Activated T-cell treated with anti-CD3 and anti-CD28 coated beads, Interleukin-2, amount 50 U/mL, for 48 hours (primary cell): ENCODE measurements around the gene PLP1.
"Not testable (repeated sequence)": the region's sequence is repeated elsewhere in the genome, so short reads cannot be mapped to it uniquely, and the experiment has no call there.

Experiments
- DNase-seq, 2 experiments: peaks; one replicate each; pipeline ENCODE4 v3.0.0-alpha.2; 2020

PLP1 gene

DNA sequence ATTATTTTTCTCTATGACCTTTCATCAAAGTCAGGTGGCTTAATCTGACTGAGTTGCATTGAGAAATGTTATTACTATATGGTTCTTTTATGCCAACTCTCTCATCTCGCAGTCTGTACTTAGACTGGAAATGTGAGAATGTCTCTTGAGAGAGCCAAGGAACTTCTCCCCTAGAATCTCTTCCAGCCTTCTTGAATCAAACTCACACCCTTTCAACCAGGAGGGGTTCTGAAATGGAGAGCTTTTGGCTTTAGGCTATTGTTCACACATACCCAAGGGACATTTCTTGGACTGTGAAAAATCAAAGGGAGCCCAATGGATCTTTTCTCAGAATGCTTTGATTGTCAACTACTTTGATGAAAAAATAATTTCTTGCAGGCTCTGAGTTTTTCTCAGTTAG, 5.1 kb downstream of the PLP1 start:
- DNase-seq = no peak

DNA sequence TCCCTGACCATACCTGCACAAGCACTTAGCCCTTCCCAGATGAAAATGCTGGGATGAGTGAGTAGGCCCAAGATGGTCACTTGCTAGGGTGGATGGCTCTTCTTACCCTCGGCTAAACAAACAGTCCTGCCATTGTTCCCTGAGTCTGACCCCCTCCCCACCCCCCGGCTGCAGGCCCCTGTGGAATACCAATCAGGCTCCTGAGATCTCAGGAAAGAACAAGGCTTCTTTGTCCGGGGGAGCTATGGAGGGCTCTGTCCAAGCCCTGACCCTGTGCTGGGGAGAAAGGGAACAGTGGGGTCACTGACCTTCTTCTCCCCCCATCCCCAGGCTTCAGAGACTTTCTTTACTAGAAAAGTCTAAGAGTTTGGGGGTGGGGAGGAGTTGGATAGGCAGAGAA, 6.0 kb downstream of the PLP1 start:
- no peak for DNase-seq

- no peak for DNase-seq
Observed at GRCh38 chrX:103783196-103783595, 6.6 kb downstream of the PLP1 start.

GRCh38 chrX:103783971-103784370, 7.3 kb downstream of the PLP1 start:
- no peak for DNase-seq

DNA sequence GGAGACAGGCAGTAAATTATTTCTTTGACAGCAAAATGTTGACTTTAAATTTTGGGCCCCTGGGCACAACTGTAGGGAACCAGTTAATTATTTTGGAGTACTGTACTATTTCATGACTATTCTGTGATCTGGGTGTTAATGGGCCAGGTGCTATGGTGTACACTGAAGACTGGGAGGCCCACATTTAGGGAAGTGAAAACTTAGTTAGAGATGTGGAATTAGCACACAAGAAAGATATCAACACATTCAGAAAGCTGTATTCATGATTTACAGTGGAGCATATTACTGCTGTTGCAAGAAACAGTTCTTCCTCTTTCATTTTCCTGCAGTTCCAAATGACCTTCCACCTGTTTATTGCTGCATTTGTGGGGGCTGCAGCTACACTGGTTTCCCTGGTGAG, 12.4 kb downstream of the PLP1 start:
- DNase-seq = no peak

- DNase-seq = no peak
Observed at GRCh38 chrX:103791228-103791627, 14.6 kb downstream of the PLP1 start.

DNA sequence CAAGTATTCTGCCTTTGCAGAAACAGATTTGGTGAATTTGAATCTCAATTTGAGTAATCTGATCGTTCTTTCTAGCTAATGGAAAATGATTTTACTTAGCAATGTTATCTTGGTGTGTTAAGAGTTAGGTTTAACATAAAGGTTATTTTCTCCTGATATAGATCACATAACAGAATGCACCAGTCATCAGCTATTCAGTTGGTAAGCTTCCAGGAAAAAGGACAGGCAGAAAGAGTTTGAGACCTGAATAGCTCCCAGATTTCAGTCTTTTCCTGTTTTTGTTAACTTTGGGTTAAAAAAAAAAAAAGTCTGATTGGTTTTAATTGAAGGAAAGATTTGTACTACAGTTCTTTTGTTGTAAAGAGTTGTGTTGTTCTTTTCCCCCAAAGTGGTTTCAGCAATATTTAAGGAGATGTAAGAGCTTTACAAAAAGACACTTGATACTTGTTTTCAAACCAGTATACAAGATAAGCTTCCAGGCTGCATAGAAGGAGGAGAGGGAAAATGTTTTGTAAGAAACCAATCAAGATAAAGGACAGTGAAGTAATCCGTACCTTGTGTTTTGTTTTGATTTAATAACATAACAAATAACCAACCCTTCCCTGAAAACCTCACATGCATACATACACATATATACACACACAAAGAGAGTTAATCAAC, 15.3 kb downstream of the PLP1 start:
- no peak for DNase-seq

DNA sequence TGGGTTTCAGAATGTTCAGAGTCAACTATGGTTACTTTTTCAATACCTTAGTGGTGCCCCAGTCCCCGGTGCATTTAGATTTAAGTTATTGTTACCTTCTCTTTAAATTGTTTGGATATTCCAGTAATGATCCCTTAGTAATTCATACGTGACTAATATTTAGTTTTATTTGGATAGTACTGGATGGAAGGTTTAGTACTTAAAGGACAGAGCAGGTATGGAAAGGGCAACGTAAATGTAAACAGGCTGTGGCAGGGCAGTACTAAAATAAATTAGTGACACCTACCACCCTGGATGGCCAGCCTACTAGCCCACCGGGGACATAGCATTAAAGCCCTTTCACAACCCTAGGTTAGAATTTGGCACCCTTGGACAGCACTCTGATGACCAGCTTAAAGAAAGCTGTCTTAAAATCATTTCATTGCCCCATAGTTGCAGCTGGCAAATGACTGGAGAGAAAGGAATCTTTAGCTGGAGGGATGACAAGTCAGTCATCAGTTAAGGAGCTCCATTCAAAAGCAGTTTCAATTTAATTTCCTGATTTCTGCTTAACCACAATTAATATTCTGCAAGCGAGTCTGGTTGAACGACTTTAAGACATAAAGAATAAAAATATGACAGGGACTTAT, 16.4 kb downstream of the PLP1 start:
- no peak for DNase-seq

- no peak for DNase-seq
Observed at GRCh38 chrX:103793545-103793940, 16.9 kb downstream of the PLP1 start.

DNA sequence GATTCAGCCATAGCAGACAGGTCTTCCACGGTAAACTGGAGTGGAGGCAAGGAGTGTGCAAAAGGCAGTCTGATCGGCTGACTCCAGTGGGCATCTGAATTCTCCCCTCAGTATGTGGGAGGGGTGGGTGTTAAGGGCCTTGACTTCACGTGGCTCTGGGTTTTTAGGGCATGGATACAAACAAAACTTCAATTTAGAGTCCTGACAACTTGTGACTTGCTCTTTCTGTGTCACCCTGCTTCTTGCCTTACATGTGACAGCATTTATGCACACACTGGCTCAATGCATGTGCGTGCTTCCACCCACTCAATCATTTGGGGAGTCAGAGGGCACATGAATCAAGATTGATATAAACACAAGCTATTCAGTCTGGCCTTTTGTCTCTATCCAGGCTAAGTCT, 17.5 kb downstream of the PLP1 start:
- DNase-seq = no peak

DNA sequence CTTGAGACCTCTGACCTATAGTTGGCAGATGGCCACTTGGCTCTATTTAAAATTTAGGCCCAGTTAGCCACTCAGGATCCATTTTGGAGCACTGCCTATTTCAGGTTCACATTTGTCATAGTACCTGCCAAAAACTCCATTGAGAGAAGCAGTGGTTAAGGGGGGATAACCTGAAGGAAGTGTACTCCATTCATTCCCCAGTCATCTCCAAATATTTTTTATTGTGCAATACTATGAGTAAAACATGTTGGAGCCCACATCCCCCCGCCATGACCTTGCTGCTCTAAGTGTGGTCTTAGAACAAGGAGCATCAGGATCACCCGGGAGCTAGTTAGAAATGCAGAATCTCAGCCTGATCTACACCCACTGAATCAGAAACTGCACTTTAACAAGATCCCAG, 21.1 kb downstream of the PLP1 start:
- no peak for DNase-seq

GRCh38 chrX:103800318-103800717, 23.7 kb downstream of the PLP1 start:
- no peak for DNase-seq

- no peak for DNase-seq
Observed at GRCh38 chrX:103805860-103806259, 29.2 kb downstream of the PLP1 start.

DNA sequence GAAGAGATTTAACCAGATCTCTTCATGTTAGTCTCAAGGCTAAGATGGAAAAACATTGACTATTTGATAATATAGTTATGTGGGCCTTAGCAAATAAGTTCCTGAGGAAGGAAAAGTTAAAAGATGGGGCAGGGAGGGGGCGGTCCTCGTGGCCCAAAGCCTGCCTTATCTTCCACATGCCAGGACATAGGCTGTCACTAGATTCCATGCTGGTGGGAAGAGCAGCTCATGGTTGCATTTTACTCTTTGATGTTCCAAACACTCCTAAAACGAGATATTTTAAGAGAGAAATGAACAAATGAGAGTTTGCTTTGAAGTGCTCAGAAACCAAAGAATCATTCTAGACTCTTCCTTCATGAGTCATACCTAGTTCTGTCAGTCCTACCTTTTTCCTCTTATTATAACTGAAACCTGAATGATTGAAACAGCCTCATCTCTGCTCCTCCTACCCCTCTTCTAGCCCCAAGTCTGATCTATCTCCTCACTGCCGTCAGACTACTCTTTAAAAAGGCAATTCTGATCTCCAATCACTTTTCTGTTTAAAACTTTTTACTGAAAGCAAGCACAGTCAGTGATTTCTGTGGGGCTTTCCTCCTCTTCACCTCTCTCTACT, 30.3 kb downstream of the PLP1 start:
- no peak for DNase-seq

DNA sequence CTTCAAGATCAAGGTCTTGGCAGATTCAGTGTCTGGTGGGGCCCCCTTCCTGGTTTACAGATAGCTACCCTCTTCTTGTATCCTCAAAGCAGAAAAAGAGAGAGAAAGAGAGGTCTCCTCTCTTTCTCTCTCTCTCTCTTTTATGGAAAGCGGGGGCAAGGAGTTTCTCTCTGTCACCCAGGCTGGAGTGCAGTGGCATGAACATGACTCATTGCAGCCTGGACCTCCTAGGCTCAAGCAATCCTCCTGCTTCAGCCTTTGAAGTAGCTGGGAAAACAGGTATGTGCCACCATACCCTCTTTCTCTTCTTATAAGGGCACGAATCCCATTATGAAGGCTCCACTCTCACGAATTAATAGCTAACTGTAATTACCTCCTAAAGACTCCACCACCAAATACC, 35.2 kb downstream of the PLP1 start:
- DNase-seq = no peak

- not testable (repeated sequence) for DNase-seq
Observed at GRCh38 chrX:103817101-103817500, 40.5 kb downstream of the PLP1 start.

DNA sequence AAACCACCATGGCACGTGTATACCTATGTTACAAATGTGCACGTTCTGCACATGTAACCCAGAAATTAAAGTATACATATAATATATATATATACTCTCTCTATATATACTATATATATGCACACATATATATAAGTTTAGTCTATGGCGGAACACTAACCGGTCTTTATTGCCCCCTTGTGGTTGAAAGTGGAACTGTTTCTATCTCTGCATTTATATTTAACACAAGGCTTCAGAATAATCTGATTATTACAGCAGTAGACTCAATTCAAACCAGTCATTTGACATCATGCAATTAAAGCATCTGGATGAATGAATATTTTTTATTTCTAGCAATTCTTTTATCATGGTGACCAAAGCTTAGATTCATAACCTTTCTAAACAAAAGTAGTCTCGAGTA, 40.9 kb downstream of the PLP1 start:
- no peak for DNase-seq

DNA sequence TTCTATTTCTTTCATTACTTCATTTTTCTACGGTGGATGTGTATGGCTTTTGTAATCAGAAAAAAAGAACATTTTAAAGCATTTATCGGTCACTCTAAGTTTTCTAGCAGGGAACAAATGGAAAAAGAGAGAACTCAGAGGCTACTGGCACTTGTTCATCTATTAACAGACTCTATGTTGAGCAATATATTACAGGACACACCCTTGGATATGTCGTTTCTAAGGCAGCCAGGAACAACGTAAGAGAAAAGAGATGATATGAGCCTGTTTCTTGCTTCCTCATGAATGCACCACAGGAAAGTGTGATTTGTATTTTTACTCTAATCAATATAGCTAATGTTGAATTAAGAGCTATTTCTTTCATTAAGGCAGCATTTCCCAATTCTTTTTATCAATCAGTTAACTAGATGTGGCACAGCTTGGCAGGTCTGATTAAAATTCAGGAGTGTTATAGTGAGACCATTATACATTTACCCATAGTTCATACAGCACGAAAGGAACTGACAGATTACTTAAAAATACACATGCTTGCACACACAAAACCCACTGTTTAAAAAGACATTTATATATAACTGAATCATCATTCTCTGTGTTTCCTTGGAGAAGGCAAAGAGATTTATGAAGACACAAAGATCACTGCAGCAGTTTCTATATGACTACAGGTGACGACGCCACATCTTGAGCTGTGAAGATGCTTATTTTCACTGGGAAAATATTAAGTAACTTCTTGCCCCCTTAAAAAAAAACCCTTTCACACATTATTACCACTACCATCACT, 42.4 kb downstream of the PLP1 start:
- no peak for DNase-seq

DNA sequence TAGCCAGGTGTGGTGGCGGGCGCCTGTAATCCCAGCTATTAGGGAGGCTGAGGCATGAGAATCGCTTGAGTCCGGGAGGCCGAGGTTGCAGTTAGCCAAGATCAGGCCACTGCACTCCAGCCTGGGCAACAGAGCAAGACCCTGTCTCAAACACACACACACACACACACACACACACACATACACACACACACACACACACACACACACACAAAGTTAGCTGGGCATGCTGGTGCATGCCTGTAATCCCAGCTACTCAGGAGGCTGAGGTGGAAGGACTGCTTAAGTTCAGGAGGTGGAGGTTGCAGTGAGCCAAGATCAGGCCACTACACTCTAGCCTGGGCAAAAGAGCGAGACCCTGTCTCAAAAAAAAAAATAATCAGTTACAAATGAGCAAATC, 44.2 kb downstream of the PLP1 start:
- DNase-seq = not testable (repeated sequence)

- DNase-seq = no peak
Observed at GRCh38 chrX:103823591-103823990, 47.0 kb downstream of the PLP1 start.

GRCh38 chrX:103825881-103826280, 49.2 kb downstream of the PLP1 start:
- DNase-seq = no peak

GRCh38 chrX:103828529-103828928, 51.9 kb downstream of the PLP1 start:
- no peak for DNase-seq

DNA sequence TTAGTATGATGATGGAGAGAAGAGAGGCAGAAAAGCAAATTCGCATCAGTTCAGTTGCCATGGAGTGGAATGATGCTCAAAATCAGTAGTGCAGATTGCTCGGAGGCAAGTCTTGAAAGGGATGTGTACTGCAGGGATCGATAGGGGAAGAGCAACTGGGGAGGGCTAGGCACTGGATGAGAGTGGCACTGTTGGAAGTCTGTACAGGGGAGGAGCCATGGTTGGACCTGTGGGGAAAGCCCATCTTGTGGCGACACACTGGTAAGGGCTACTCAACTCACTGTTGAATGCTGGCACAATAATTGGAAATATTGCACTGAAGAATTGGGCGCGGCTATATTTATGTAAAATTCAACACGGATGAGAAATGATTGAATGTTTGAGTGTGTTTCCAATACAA, 54.2 kb downstream of the PLP1 start:
- DNase-seq = no peak

DNA sequence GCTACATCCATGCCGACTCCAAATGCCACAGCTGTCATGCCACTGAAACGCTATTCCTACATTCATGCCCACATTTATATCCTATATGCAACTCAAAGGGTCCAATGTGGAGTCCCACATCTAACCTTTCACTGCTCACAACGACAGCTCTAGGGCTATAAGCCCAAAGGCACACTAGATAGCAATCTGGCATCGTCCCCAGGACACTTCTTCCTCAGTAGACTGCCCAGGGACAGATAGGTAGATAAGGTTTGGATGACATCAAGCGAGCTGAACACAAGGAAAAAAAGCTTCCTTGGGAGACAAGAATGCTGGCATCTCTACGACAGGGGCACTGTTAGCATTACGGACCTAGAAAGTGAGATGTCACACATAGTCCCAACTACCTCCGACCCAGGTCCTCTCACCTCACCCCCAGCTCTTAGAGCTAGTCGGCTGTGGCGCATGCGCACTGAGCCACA, 54.7 kb downstream of the PLP1 start:
- no peak for DNase-seq
